Activated T-helper 1 cell treated with anti-CD3 and anti-CD28 coated beads, Interleukin-2, amount 50 U/mL, for 16 hours (primary cell): ENCODE measurements around the gene LMX1A.

Experiments
- DNase-seq, 2 donors: peaks; one replicate each; pipeline ENCODE4 v3.0.0-alpha.2; 2020; ENCODE audit warnings: low read depth in 1 of 2, low spot score in 1 of 2

The LMX1A gene

GRCh38 chr1:165276314-165276713 is 80.2 kb downstream of the LMX1A start:
- DNase-seq, result no peak

DNA sequence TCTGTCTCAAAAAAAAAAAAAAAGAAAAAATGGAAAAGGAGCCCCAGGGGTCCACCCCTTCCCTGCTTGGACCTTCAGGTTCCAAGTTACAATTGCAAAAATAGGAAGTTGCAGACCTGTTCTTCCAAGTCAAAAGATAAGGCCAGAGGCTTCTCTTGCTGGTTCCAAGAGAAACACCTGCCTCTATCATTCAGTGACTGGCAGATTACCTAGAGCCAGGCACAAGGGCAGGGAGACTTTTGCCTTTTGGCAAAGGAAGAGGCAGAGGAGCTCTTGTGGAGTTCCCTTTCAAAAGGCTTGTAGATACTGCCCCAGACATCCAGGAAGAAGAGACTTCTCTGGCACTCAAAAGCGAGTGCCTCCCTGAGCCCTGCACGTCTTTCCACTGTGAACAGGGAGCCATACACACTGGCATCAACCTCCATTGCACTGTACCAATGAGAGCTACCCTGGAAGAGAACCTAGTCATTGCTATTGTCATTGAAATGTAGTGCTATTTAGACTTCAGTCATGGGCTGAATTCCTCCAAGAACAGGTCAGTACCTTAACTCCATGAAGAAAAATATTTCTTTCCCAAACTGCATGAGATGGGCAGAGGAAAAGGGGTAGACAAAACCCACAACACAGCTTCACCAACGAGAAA is 91.2 kb downstream of the LMX1A start:
- no peak for DNase-seq

GRCh38 chr1:165259706-165260428 is 96.6 kb downstream of the LMX1A start:
- DNase-seq, result no peak

- DNase-seq, result no peak
These were observed 97.3 kb downstream of the LMX1A start for GRCh38 chr1:165259236-165259635.

GRCh38 chr1:165257969-165258459 is 98.5 kb downstream of the LMX1A start:
- no peak for DNase-seq

- no peak for DNase-seq
These were observed 101.5 kb downstream of the LMX1A start for GRCh38 chr1:165254896-165255625.

GRCh38 chr1:165254376-165254775 is 102.1 kb downstream of the LMX1A start:
- DNase-seq, result no peak

- no peak for DNase-seq
These were observed 102.7 kb downstream of the LMX1A start for GRCh38 chr1:165253818-165254254.

DNA sequence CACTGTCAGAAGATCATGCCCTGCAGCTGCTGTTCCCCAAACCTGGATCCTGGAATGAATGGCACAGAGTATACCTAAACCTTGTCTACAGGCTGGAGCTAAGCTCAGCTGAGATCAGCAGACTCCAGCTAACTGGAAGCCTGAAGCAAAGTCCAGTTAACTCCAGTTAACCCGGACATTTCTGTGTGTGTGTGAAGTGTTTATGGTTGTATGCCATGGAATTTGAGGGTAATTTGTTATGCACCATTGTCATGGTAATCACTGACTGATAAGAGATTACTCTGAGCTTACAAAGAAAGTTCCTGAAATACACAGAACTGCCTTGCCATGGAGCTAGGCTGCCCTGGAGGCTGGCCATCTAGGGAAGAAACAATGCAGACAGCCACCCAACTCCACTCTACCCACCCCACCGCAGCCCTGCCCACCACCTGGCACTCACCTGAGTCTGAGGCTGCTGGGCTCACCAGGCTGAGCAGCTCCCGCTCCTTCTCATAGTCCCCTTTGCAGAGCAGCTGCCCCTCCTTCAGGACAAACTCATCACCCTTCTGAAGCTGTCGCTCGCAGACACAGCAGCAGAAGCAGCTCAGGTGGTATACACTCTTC is 107.4 kb downstream of the LMX1A start:
- DNase-seq, result no peak

GRCh38 chr1:165241952-165242351 is 114.6 kb downstream of the LMX1A start:
- DNase-seq, result no peak

DNA sequence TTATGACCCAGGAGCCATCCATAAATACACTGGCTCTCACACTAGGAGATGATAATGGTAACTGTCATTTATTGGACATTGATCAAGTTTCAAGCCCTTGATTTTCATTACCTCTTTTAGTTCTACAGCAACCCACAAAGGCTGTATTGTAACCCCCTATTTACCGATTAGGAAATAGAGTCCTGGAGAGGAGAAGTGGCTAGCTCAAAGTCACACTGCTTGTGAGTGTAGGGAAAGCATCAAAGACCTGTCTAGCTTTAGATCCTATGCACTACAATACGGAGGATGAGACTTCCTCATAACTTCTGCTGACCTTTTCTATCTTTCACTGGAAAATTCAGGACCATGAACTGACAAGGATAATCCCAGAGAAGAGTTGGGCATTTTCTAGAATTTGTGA is 115.2 kb downstream of the LMX1A start:
- DNase-seq, result no peak

- DNase-seq, result no peak
These were observed 116.0 kb downstream of the LMX1A start for GRCh38 chr1:165240492-165240891.

DNA sequence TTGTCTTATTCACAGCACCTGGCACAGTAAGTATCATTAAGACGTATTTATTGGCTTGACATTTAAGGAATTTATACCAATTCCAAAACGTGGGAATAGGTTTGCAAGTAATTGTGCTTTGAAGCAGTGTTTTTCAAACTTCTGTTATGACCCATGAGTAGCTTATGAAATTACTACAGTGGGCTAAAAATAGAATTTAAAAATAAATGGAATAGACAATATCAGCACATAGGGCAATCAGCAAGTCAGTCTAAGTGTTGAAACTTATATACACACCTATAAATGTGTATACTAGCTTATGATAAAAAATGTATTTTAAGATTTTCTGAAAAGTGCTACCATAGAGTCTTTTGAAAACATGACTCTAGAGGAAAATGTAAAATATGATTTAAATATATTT is 116.6 kb downstream of the LMX1A start:
- no peak for DNase-seq

GRCh38 chr1:165235777-165236291 is 120.7 kb downstream of the LMX1A start:
- no peak for DNase-seq

DNA sequence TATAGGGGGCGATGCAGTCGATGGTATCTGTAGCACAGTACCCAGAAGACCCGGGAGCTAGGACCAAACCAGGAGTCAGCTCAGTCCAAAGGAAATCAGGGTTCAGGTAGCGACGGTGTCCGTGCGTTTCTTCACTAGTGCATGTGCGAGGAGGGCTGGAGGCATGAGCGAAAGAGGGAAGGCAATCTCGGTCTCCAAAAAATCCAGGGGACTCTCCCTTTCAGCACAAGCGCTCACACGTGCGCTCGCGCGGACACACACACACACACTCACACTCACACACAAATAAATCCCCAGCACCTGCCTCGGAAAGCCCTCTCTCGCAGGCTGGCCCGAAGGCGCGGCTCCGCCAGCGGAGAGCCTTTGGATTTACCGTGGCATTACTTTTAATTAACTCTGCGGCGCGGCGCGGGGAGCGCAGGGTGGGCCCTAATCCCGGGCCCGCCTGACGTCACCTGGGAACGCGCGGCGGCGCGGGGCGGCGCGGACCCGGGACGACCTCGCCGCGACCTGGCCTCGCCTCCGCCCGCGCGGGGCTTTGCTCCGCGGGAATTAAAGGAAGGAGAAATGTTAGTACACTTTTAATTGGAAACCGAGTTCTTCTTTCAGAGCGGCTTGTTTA is 121.2 kb downstream of the LMX1A start:
- no peak for DNase-seq

GRCh38 chr1:165234149-165234548 is 122.4 kb downstream of the LMX1A start:
- no peak for DNase-seq

- DNase-seq, result no peak
These were observed 127.8 kb downstream of the LMX1A start for GRCh38 chr1:165228676-165229075.

- DNase-seq, result no peak
These were observed 128.3 kb downstream of the LMX1A start for GRCh38 chr1:165228111-165228655.

DNA sequence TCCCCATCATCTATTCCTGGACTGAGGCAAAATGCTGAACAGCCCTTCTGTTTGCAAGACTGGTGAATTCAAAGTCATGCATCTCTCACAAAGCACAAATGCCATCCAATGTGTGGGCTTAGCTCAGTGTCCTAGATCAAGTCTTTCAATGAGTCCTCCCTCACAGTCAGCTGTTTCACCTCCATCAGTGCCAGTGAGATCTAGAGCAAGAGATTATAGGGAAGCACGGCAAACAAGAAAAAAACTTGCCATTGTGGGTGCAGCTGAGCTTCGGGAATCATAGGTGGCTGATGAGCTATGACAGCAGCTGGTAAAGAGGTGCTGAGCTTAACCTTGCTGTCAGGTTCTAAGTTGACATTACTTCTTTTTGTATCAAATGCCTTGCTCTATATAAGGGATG is 130.2 kb downstream of the LMX1A start:
- DNase-seq, result no peak

DNA sequence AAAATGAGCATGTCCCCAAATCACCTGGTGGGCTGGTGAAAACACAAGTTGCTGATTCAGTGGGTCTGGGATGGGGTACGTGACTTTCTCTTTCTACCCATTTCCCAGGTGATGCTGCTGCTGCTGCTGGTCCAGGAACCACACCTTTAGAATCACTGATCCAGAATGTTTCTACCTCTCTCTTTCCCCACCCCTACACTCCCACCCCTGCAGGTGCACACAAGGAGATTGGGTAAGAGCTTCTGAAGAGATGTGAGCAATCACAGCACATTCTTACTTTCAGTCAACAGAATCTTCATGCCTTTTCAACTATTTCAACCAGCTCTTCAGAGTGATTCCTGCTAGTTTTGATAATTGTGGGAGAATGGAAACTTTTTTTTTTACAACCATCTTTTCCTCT is 130.9 kb downstream of the LMX1A start:
- no peak for DNase-seq

GRCh38 chr1:165225062-165225461 is 131.5 kb downstream of the LMX1A start:
- no peak for DNase-seq
